Fibroblast of lung (primary cell): ENCODE data around the gene CAPNS1. TPM values are rescaled to one million over a fixed set of nuclear protein-coding genes. Genes with fewer than 3 reads are reported as not detected.
"Not testable (repeated sequence)": the region's sequence is repeated elsewhere in the genome, so short reads cannot be mapped to it uniquely, and the experiment has no call there.

Experiments used
- DNase-seq, 2 donors: peaks; one replicate each; pipeline versions ENCODE4 v3.0.0 to v3.0.0-alpha.2; 2010; ENCODE audit warnings: low read depth in 2 of 2
- H2AFZ ChIP-seq: 2 replicates; pipeline ENCODE4 v1.5.1; 2012; ENCODE audit warnings: low read length, control low read depth, inconsistent platforms
- H3K27ac ChIP-seq: 2 replicates; pipeline ENCODE4 v1.5.1; 2011; ENCODE audit warnings: low read length, control low read depth; ENCODE audit not compliant: insufficient read depth
- H3K27me3 ChIP-seq: 2 replicates; pipeline ENCODE4 v1.5.1; 2011; ENCODE audit warnings: mild to moderate bottlenecking, low read length; ENCODE audit not compliant: control insufficient read depth, insufficient read depth
- H3K36me3 ChIP-seq: 2 replicates; pipeline ENCODE4 v1.5.1; 2011; ENCODE audit warnings: low read length; ENCODE audit not compliant: control insufficient read depth, insufficient read depth
- H3K4me1 ChIP-seq: 2 replicates; pipeline ENCODE4 v1.5.1; 2011; ENCODE audit warnings: low read length; ENCODE audit not compliant: control insufficient read depth, insufficient read depth; ENCODE audit errors: extremely low read depth
- H3K4me2 ChIP-seq: 2 replicates; pipeline ENCODE4 v1.5.1; 2011; ENCODE audit warnings: low read length, control low read depth; ENCODE audit not compliant: insufficient read depth; ENCODE audit errors: extremely low read depth
- H3K4me3 ChIP-seq, 4 experiments: fragments of 200-600 bp in 1 of 4; sonication (generic) in 1 of 4; replicated peaks in 1 of 4; 2 replicates each; pipeline ENCODE4 v1.5.1; 2011 to 2016; ENCODE audit warnings: low read length in 4 of 4, low read depth in 3 of 4, mild to moderate bottlenecking in 3 of 4, control low read depth in 2 of 4, inconsistent platforms in 1 of 4, mixed read lengths in 1 of 4; ENCODE audit not compliant: insufficient read depth in 1 of 4; ENCODE audit errors: control extremely low read depth in 1 of 4
- H3K79me2 ChIP-seq: 2 replicates; pipeline ENCODE4 v1.5.1; 2012; ENCODE audit warnings: mild to moderate bottlenecking, low read length, inconsistent platforms; ENCODE audit not compliant: control insufficient read depth, insufficient read depth
- H3K9ac ChIP-seq: 2 replicates; pipeline ENCODE4 v1.5.1; 2011; ENCODE audit warnings: mild to moderate bottlenecking, low read length, control low read depth; ENCODE audit not compliant: insufficient read depth
- H3K9me3 ChIP-seq: 2 replicates; pipeline ENCODE4 v1.5.1; 2012; ENCODE audit warnings: low read depth, low read length; ENCODE audit not compliant: control insufficient read depth, insufficient read depth
- H4K20me1 ChIP-seq: 2 replicates; pipeline ENCODE4 v1.5.1; 2011; ENCODE audit warnings: low read length; ENCODE audit not compliant: control insufficient read depth, insufficient read depth; ENCODE audit errors: extremely low read depth
- CTCF ChIP-seq, 2 donors: IDR thresholded peaks in 1 of 2; conservative IDR thresholded peaks in 1 of 2; 1 replicate in 1 of 2; 2 replicates in 1 of 2; pipeline ENCODE4 v1.5.1; 2011 to 2012; ENCODE audit warnings: low read length in 2 of 2, control low read depth in 1 of 2, inconsistent platforms in 1 of 2, low read depth in 1 of 2, mild to moderate bottlenecking in 1 of 2
- EZH2 ChIP-seq: IDR thresholded peaks from 2 replicates; pipeline ENCODE4 v1.5.1; 2012; ENCODE audit warnings: low read length, control low read depth, mild to moderate bottlenecking; ENCODE audit errors: missing control alignments
- polyA plus RNA-seq, 2 donors: library from polyadenylated mRNA; depleted of rRNA in 1 of 2; stranded (reverse) in 1 of 2; unstranded in 1 of 2; fragments of >200 nt; gene quantifications; 2 replicates each; pipeline ENCODE4 v1.2.1, GENCODE V29; 2011 to 2012; ENCODE audit warnings: missing spikeins in 1 of 2
- total RNA-seq: library from RNA; depleted of rRNA; stranded (reverse); fragments of >200 nt; gene quantifications from 2 replicates; pipeline ENCODE4 v1.2.1, GENCODE V29; 2014

Gene CAPNS1
- total and polyA plus RNA-seq, 2 donors (not counting 1 experiment from before 2014, with no cell fraction given) = 466 to 1,189 TPM

DNA sequence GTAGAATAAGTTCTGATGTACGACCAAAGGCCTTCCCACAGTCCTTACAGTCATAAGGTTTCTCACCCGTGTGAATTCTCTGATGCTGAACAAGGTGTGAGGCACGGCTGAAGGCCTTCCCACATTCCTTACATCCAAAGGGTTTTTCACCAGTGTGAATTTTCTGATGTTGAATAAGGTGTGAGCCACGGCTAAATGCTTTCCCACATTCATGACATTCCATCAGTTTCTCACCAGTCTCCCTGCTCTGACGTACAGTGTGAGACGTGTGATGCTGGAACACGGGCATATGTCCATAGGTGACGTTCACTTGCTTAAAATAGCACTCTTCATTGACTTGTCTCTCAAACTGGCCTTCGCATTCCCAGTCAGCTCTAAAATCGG is 43.4 kb downstream of the CAPNS1 start:
- Histone ChIP-seq H3K27ac (no peak overlapping the region), H3K27me3 (no peaks in the 10 kb centered on the region), H3K4me2 (no peak overlapping the region), H4K20me1 (no peaks in the 10 kb centered on the region), H2AFZ (no peak overlapping the region), H3K9ac (no peak overlapping the region), H3K79me2 (no peaks in the 10 kb centered on the region), H3K36me3 (peaks cover 5% of the 10 kb centered on the region), H3K9me3 (no peaks in the 10 kb centered on the region), H3K4me3 (no peak overlapping the region), H3K4me1 (no peaks in the 10 kb centered on the region)
- TF ChIP-seq CTCF (conservative IDR thresholded peaks at IDR 0.05 in 1 of 2, IDR thresholded peaks at IDR 0.05 in 1 of 2; ENCODE audit: low read depth in 1 of 2, low read length in 2 of 2) (no peak), EZH2 (no peak)
- peak in 1 of 2 donors; percentile 82 for DNase-seq

DNA sequence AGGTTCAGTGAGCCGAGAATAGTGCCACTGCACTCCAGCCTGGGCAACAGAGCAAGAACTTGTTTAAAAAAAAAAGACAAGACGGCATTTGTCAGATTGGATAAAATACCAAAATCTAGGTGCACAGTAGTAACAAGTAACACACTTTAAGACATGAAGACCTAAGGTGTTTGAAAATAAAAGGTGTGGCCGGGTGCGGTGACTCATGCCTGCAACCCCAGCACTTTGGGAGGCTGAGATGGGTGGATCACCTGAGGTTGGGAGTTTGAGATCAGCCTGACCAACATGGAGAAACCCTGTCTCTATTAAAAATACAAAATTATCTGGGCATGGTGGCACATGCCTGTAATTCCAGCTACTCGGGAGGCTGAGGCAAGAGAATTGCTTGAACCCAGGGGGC is 46.9 kb downstream of the CAPNS1 start:
- not testable (repeated sequence) for H4K20me1 ChIP-seq, H2AFZ ChIP-seq, H3K9ac ChIP-seq, H3K79me2 ChIP-seq, DNase-seq, H3K36me3 ChIP-seq, H3K4me2 ChIP-seq, H3K27ac ChIP-seq, H3K4me3 ChIP-seq, H3K9me3 ChIP-seq, H3K27me3 ChIP-seq, H3K4me1 ChIP-seq

DNA sequence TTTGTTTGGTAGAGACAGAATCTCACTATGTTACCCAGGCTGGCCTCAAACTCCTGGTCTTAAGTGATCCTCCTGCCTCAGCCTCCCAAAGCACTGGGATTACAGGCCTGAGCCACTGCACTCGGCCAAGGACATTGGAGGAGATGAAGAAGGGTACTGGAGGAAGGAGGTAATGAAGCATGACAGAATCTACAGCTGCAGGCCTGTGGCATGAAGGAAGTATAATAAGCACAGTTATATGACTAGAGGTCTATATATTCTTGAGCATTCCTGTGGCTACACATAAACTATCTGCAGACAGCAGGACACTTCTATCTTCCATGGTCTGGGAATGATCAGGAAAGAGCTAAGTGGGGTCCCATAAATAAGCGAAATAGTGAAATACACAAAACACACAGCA is 56.4 kb downstream of the CAPNS1 start:
- Histone ChIP-seq H3K9ac (no peak overlapping the region), H3K27ac (no peak overlapping the region), H2AFZ (no peak overlapping the region), H4K20me1 (no peaks in the 10 kb centered on the region), H3K4me2 (no peak overlapping the region), H3K9me3 (no peaks in the 10 kb centered on the region), H3K4me3 (no peak overlapping the region), H3K79me2 (no peaks in the 10 kb centered on the region), H3K27me3 (no peaks in the 10 kb centered on the region), H3K36me3 (no peaks in the 10 kb centered on the region), H3K4me1 (no peaks in the 10 kb centered on the region)
- TF ChIP-seq EZH2 (no peak), CTCF (conservative IDR thresholded peaks at IDR 0.05 in 1 of 2, IDR thresholded peaks at IDR 0.05 in 1 of 2; ENCODE audit: low read depth in 1 of 2, low read length in 2 of 2) (no peak)
- peak in 1 of 2 donors; percentile 23 for DNase-seq
